GM12872 (cell line): ENCODE results near the gene PITPNM1.

Experiments
- TF ChIP-seq, protein P1 (sequence below): IDR thresholded peaks from 3 replicates; pipeline ENCODE4 v1.5.1; 2011; ENCODE audit warnings: low read depth, mild to moderate bottlenecking, low read length, moderate library complexity; ENCODE audit not compliant: insufficient read depth

Gene PITPNM1

DNA sequence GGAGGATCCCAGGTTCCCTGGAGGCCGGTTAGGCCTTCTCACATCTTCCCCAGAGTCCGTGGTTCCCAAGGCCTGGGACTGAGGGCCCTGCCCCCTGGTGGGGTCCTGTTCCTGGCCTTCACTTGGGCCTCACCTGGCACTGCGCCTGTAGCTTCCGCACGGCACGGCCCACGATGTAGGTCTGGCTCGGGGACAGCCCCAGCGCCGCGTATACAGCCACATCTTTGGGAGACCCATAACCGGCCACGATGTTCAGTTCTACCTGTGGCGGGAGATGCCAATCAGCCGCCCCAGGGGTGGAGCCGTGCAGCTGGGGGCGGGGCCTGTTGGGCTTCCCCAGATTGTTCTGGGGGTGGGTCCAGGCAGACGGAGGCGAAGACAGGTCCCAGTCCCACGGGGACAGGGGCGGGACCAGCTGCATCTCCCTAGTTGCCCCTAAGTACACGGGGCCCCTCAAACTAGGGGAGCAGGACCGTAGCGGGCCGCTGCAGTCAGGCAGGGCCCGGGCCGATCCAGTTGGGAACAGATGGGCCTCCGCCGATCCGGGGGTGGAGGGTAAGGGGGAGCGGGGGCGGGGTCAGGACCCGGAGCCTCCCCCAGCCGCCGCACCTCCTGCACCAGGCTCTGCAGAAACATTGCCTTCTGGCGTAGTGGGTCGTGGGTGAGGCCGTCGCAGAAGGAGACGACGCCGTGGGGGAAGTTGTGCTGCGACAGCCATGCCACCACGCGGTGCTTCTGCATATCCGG is 12.2 kb downstream of the PITPNM1 start:
- TF ChIP-seq, protein P1, sequence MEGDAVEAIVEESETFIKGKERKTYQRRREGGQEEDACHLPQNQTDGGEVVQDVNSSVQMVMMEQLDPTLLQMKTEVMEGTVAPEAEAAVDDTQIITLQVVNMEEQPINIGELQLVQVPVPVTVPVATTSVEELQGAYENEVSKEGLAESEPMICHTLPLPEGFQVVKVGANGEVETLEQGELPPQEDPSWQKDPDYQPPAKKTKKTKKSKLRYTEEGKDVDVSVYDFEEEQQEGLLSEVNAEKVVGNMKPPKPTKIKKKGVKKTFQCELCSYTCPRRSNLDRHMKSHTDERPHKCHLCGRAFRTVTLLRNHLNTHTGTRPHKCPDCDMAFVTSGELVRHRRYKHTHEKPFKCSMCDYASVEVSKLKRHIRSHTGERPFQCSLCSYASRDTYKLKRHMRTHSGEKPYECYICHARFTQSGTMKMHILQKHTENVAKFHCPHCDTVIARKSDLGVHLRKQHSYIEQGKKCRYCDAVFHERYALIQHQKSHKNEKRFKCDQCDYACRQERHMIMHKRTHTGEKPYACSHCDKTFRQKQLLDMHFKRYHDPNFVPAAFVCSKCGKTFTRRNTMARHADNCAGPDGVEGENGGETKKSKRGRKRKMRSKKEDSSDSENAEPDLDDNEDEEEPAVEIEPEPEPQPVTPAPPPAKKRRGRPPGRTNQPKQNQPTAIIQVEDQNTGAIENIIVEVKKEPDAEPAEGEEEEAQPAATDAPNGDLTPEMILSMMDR: no peak

DNA sequence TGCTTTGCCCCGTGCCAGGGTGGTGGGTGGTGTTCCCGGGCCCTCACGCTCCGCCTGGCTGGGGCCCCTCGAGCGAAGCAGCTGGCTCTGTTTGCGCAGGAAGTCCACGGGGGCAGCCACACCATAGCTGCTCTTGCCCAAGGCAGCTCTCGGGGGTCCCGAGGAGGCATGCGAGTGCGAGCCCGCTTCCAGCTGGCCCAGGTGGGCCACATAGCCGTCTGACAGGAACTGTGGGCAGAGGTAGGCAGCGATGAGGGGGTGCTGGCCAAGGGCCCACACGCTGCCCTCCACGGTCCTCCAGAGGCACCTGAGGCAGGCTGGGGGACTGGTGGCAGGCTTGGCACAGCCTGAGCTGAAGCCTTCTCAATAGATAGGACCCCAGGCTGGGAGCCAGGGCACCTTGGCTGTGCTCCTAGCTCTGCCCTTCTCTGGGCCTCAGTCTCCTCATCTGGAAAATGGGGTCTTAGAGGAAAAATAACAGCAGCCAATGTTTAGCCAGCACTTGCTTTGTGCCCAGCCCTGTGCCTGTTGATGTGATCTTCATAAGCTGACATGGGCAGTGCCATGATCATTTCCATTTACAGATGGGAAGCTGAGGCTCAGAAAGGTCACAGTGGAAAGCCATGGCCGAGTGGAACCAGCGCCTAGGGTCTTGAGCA is 13.0 kb downstream of the PITPNM1 start:
- TF ChIP-seq, protein P1: no peak

- TF ChIP-seq, protein P1: no peak
These were observed 13.7 kb downstream of the PITPNM1 start for GRCh38 chr11:67491276-67492068.

DNA sequence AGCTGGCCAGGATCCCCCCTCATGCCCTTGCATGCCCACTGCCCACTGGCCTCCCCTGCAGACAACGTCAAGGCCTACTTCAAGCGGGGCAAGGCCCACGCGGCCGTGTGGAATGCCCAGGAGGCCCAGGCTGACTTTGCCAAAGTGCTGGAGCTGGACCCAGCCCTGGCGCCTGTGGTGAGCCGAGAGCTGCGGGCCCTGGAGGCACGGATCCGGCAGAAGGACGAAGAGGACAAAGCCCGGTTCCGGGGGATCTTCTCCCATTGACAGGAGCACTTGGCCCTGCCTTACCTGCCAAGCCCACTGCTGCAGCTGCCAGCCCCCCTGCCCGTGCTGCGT is 14.5 kb downstream of the PITPNM1 start:
- TF ChIP-seq, protein P1: no peak

DNA sequence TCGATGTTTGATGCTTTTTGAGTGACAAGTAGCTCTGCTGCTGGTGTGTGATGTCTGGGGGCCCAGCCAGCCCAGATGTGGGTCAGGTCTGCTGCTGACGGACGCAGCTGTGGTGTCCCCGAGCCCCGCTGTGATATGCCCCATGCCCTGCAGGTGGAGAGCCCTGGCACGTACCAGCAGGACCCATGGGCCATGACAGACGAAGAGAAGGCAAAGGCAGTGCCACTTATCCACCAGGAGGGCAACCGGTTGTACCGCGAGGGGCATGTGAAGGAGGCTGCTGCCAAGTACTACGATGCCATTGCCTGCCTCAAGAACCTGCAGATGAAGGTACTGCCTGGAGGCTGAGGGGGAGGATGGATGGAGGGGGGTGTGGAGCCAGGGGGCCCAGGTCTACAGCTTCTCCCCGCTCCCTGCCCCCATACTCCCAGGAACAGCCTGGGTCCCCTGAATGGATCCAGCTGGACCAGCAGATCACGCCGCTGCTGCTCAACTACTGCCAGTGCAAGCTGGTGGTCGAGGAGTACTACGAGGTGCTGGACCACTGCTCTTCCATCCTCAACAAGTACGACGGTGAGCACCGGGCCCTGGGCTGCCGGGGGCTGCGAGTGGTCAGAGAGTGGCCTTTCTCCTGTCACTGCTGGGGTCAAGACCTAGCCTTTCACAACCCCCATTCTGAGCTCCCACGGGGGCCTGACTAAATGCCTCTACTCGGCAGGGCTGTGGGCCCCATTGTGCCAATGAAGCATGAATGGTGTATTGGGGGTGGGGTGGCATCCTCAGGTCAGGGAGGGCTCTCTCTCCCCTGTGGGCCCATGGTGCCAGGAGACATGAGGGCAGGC is 15.1 kb downstream of the PITPNM1 start:
- TF ChIP-seq, protein P1: no peak

DNA sequence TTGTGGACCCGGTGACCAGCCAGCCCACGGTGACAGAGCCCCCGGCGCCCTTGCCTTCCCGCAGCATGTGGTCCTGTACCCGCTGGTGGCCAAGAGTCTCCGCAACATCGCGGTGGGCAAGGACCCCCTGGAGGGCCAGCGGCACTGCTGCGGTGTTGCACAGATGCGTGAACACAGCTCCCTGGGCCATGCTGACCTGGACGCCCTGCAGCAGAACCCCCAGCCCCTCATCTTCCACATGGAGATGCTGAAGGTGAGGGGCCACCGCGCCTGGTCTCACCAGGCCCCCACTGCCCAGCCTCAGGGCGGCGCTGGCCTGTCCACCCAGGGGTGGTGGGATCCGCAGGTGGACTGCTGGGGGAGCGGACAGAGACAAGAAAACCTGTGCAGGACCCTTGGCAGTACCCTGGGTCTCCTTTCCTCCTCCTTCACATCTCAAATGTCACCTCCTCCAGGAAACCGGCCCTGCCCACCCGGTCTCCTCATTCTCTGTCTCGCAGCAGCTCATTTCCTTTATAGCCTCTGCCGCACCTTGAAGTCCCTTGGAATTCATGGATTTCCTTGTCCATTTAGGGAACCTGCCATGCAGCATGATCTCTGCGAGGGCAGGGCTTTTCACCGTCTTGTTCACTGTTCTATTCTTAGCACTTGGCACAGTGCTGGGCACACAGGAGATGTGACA is 15.8 kb downstream of the PITPNM1 start:
- TF ChIP-seq, protein P1: no peak
